BLaER1 treated with 17β-estradiol and CSF1 and Interleukin-3, amounts not matched to agents 10 nM and 100 nM (cell line): ENCODE results near the gene MBNL2.

Source experiments
- H3K27ac ChIP-seq, 11 experiments: shearing (Covaris generic); formaldehyde crosslinking; 2 replicates each; pipeline ENCODE4 v1.8.1; 2022
- H3K27me3 ChIP-seq, 11 experiments: shearing (Covaris generic); formaldehyde crosslinking; 2 replicates each; pipeline ENCODE4 v1.8.1; 2022
- H3K36me3 ChIP-seq, 11 experiments: shearing (Covaris generic); formaldehyde crosslinking; 2 replicates each; pipeline ENCODE4 v1.8.1; 2022
- H3K4me1 ChIP-seq, 10 experiments: shearing (Covaris generic); formaldehyde crosslinking; 2 replicates each; pipeline ENCODE4 v1.8.1; 2022
- H3K4me2 ChIP-seq, 11 experiments: shearing (Covaris generic); formaldehyde crosslinking; 2 replicates each; pipeline ENCODE4 v1.8.1; 2022
- H3K4me3 ChIP-seq, 10 experiments: shearing (Covaris generic); formaldehyde crosslinking; 2 replicates each; pipeline ENCODE4 v1.8.1; 2022
- H3K9ac ChIP-seq, 11 experiments: shearing (Covaris generic); formaldehyde crosslinking; 2 replicates each; pipeline ENCODE4 v1.8.1; 2022
- H3K9me3 ChIP-seq, 11 experiments: shearing (Covaris generic); formaldehyde crosslinking; replicated peaks in 1 of 11; 2 replicates each; pipeline ENCODE4 v1.8.1; 2022
- H4K20me1 ChIP-seq, 11 experiments: shearing (Covaris generic); formaldehyde crosslinking; 2 replicates each; pipeline ENCODE4 v1.8.1; 2022
- Cebpa-rat ChIP-seq, 11 experiments: shearing (Covaris generic); IDR thresholded peaks; 2 replicates each; pipeline ENCODE4 v1.8.1; 2022

Gene MBNL2

DNA sequence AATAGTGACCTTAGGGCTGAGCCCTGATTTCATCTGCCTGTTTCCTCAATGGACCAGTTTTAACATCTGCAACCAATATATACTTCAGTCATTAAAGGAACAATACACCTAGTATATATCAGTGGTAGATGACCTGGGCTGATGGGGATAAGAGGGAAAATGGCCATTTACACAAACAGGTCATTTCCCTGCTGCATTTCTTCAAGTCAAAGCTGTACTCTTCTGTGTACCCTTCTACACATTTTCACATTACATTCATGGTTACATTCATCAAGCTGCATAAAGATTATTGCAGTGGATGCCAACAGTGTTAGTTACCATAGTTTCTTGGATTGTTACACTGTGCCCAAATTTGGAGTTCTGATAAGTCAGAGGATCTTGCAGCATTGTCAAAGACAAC lies 130.7 kb downstream of the MBNL2 start:
- H3K9ac ChIP-seq: no peak overlapping the region
- no peaks in the 10 kb centered on the region for H3K4me1 ChIP-seq
- peaks cover 21 to 30% (median 25%) of the 10 kb centered on the region in 11 experiments for H3K9me3 ChIP-seq
- H3K4me2 ChIP-seq: no peak overlapping the region
- no peak for TF ChIP-seq Cebpa-rat (IDR thresholded peaks at IDR 0.05)
- no peaks in the 10 kb centered on the region for H3K27me3 ChIP-seq
- H3K27ac ChIP-seq: no peak overlapping the region
- peaks cover 43 to 78% (median 58%) of the 10 kb centered on the region in 11 experiments for H3K36me3 ChIP-seq
- no peaks in the 10 kb centered on the region; a peak in 1 of 22 replicates for H4K20me1 ChIP-seq
- H3K4me3 ChIP-seq: no peak overlapping the region

DNA sequence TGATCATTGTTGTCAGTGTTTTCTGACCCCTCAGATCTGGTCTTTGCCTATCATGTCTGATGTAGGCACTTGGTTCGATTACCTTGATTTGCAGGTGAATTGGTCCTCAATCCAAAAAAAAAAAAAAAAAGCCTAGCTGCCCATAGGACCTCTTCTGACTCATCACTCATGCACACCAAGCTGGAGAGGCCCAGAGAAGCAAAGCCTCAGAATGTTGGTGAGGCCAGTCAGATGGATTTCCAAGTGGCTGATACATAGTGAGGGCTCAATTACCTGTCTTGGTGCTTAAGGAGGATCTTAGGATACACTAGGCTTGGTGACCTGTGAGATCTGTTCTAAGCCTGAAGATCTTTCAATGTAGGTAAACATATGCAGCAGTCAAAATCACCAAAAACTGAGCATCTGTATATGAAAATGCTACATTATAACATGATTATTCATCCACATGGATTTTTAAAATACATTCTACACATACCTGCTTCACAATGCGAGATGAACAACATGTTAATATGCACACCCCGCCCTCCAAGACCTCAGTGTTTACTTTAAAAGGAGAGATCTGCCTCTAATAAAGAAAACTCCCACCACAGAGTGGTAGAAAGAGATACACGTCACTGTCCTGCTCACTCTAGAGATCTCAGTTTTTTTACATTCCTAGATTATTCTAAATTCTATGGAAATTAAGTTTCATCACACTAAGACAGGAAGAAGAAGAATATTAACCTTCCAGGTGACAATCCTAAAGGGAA lies 132.0 kb downstream of the MBNL2 start:
- Histone ChIP-seq H3K9me3 (peaks cover 21 to 30% (median 25%) of the 10 kb centered on the region in 11 experiments), H3K9ac (no peak overlapping the region), H3K36me3 (peaks cover 33 to 74% (median 46%) of the 10 kb centered on the region in 11 experiments), H3K4me2 (no peak overlapping the region), H3K27ac (no peak overlapping the region), H3K4me3 (no peak overlapping the region), H4K20me1 (no peaks in the 10 kb centered on the region; a peak in 1 of 22 replicates), H3K27me3 (no peaks in the 10 kb centered on the region), H3K4me1 (peaks cover 0 to 1% (median 0%) of the 10 kb centered on the region in 10 experiments; a peak in 3 of 20 replicates)
- TF ChIP-seq Cebpa-rat (IDR thresholded peaks at IDR 0.05): no peak

DNA sequence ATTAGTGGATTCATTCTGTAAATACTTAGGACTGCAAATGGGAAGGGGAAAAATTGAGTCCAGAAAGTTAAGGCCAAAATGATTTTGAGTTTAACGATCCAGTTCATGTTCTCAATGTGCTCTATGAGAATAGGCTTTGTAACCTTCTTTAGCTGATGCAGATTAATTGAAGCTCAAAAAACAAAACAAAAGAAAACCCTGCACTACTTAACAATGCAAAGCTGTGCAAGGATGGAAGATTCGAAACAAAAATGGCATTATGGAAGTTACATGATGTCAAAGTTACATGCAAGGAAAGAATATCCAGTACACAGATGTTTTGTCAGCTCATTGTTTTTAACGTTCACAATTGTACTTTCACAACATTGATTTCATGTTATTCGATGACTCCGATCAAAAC lies 132.7 kb downstream of the MBNL2 start:
- no peak overlapping the region for H3K27ac ChIP-seq
- H3K36me3 ChIP-seq: peaks cover 26 to 66% (median 39%) of the 10 kb centered on the region in 11 experiments
- peaks cover 0 to 6% (median 0%) of the 10 kb centered on the region in 10 experiments; a peak in 3 of 20 replicates for H3K4me1 ChIP-seq
- H3K9me3 ChIP-seq: peaks cover 16 to 23% (median 19%) of the 10 kb centered on the region in 11 experiments
- H3K4me3 ChIP-seq: no peak overlapping the region
- no peak for TF ChIP-seq Cebpa-rat (IDR thresholded peaks at IDR 0.05)
- no peak overlapping the region for H3K9ac ChIP-seq
- H3K27me3 ChIP-seq: no peaks in the 10 kb centered on the region
- no peak overlapping the region for H3K4me2 ChIP-seq
- H4K20me1 ChIP-seq: no peaks in the 10 kb centered on the region; a peak in 1 of 22 replicates

DNA sequence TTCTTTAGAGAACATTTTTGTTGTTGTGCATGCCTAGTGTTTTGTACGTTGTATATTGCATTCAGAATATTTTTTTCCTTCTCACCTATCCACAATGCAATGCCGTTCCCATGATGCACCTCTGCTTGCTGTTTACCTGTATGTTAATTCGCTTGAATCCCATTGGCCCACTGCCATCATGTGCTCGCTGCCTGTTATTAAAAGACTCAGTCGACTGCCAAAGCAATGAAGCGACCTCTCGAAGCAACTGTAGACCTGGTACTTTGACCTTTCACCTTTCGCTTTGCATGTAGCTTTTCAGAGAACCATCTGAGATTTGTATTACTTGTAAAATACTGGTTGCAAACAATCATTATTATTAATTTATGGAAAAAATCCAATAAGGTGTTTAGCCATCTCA lies 134.5 kb downstream of the MBNL2 start:
- H3K27me3 ChIP-seq: no peaks in the 10 kb centered on the region
- H3K36me3 ChIP-seq: peaks cover 8 to 63% (median 33%) of the 10 kb centered on the region in 11 experiments; a peak in 18 of 22 replicates
- H3K4me1 ChIP-seq: peaks cover 0 to 6% (median 0%) of the 10 kb centered on the region in 10 experiments; a peak in 3 of 20 replicates
- H4K20me1 ChIP-seq: no peaks in the 10 kb centered on the region; a peak in 1 of 22 replicates
- no peak overlapping the region for H3K27ac ChIP-seq
- peaks cover 0 to 5% (median 1%) of the 10 kb centered on the region in 11 experiments; a peak in 7 of 22 replicates for H3K9me3 ChIP-seq
- H3K4me3 ChIP-seq: no peak overlapping the region
- no peak for TF ChIP-seq Cebpa-rat (IDR thresholded peaks at IDR 0.05)
- H3K4me2 ChIP-seq: no peak overlapping the region
- no peak overlapping the region for H3K9ac ChIP-seq

DNA sequence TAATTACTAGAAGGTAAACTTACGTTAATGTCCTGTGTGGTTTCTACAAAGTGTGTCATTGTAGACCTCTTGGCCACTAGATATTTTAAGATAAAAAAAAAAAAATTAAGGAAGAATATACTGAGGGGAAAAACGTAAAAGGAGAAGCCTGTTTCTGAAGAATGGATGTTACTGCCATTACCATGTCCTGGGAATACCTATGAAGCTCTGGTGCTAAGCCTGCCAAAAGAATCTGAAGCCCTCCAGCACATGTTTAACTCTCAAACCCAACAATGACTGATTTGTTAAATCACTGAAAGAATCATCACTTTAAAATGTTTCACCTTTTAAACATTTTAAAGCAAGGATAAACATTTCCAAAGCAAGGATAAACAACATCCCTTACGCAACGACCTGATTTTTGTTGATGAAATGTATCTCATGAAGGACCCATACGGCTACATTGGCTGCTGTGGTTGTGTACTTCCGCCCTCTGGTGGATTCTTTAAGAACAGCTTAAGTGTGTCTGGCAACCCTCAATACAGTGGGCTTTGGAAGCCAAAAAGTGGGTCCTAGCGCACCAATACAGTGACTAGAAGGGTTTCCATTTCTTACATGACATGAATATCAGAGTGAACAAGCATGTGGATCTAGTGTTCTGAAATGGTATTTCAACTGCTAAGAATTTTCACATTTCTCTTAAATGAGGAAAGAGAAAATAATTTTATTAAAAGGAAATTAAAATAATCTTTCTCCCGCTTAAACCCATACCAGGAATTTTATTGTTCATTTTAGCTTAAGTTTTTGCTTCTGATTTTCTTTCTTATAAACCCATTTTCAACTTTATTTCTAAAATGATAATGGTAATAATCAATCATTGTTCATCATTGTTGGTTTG lies 137.3 kb downstream of the MBNL2 start:
- no peaks in the 10 kb centered on the region for H3K9me3 ChIP-seq
- H3K4me2 ChIP-seq: peak overlapping the region in 2 of 11 experiments; percentile 28 to 34; a peak in 2 of 22 replicates
- H3K27me3 ChIP-seq: no peaks in the 10 kb centered on the region
- H3K27ac ChIP-seq: peak overlapping the region in 1 of 11 experiments; percentile 22; a peak in 2 of 22 replicates
- H3K4me1 ChIP-seq: peaks cover 0 to 6% (median 0%) of the 10 kb centered on the region in 10 experiments; a peak in 3 of 20 replicates
- H3K9ac ChIP-seq: no peak overlapping the region
- no peaks in the 10 kb centered on the region; a peak in 1 of 22 replicates for H4K20me1 ChIP-seq
- H3K36me3 ChIP-seq: peaks cover 5 to 52% (median 32%) of the 10 kb centered on the region in 11 experiments; a peak in 14 of 22 replicates
- H3K4me3 ChIP-seq: no peak overlapping the region
- TF ChIP-seq Cebpa-rat (IDR thresholded peaks at IDR 0.05): no peak; a peak in 1 of 22 replicates

DNA sequence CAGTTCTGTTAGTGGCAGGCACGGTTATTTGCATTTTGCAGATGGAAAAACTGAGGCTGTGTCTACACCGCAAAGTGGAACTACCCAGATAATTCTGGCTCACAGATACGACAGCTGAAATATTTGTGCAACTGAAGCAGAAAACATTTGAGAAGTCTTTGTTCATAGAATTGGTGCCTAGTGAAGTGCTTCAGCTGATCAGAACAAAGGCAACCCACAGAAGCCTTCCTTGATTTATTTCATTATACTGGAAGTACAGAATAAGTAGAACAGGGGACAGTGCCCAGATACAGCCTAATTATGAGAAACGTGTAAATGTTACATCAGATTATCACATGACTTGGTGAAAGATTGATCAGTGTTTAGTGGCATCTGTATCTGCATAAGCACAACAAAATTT lies 138.5 kb downstream of the MBNL2 start:
- H4K20me1 ChIP-seq: no peaks in the 10 kb centered on the region; a peak in 1 of 22 replicates
- H3K4me2 ChIP-seq: no peak overlapping the region
- H3K36me3 ChIP-seq: peaks cover 5 to 53% (median 38%) of the 10 kb centered on the region in 11 experiments; a peak in 14 of 22 replicates
- H3K4me3 ChIP-seq: no peak overlapping the region
- peaks cover 0 to 6% (median 0%) of the 10 kb centered on the region in 10 experiments; a peak in 3 of 20 replicates for H3K4me1 ChIP-seq
- no peak overlapping the region; a peak in 1 of 22 replicates for H3K9ac ChIP-seq
- TF ChIP-seq Cebpa-rat (IDR thresholded peaks at IDR 0.05): no peak
- no peaks in the 10 kb centered on the region for H3K27me3 ChIP-seq
- H3K27ac ChIP-seq: no peak overlapping the region
- no peaks in the 10 kb centered on the region for H3K9me3 ChIP-seq

DNA sequence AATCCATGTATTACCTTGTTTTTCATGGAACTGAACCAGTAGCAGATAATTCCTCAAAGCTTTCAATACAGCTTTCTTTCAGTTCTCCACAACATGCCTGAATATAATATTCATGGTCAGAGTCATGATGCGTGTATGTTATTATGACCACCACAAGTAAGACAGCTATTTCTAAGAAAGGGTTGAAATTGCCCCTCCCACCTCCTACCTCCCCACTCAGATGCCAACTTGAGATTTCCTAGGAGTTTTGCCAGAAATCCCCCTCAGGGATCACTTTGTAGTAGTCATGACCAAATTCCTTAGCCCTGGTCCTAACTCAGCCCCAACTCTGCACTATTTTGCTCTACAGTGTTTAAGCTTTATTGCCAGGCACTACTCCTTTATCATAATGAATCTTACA lies 141.9 kb downstream of the MBNL2 start:
- no peak for TF ChIP-seq Cebpa-rat (IDR thresholded peaks at IDR 0.05)
- Histone ChIP-seq H3K27ac (no peak overlapping the region), H3K27me3 (no peaks in the 10 kb centered on the region)

DNA sequence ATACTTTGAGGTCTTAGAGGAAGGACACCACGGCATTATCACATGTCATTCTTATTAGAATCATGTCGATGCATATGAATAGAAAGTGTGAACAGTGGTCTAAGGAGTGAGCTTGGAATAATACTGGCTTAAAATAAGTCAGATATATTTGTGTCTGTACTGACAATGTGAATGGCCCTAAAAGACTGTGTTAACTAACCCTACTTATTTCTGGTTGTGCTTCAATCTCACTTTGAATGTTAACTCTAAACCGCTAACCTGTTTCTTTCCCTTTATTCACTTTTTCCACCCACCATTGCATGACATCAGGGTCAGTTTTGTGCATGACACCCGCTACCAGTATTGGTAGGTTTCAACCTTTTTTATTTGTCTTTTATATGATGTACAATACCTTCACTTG lies 142.7 kb downstream of the MBNL2 start:
- no peaks in the 10 kb centered on the region for H3K9me3 ChIP-seq
- H3K27ac ChIP-seq: no peak overlapping the region
- peaks cover 22 to 36% (median 31%) of the 10 kb centered on the region in 10 experiments for H3K4me1 ChIP-seq
- TF ChIP-seq Cebpa-rat (IDR thresholded peaks at IDR 0.05): no peak
- H3K27me3 ChIP-seq: no peaks in the 10 kb centered on the region
- H3K36me3 ChIP-seq: peaks cover 0 to 43% (median 29%) of the 10 kb centered on the region in 11 experiments; a peak in 10 of 22 replicates
- H3K4me3 ChIP-seq: no peak overlapping the region
- no peak overlapping the region for H3K9ac ChIP-seq
- no peaks in the 10 kb centered on the region for H4K20me1 ChIP-seq
- no peak overlapping the region for H3K4me2 ChIP-seq

More for the DNA sequence above, 141.9 kb downstream of the MBNL2 start:
- Histone ChIP-seq H3K4me2 (no peak overlapping the region), H3K4me3 (no peak overlapping the region), H3K4me1 (peaks cover 21 to 39% (median 30%) of the 10 kb centered on the region in 10 experiments), H4K20me1 (no peaks in the 10 kb centered on the region), H3K36me3 (peaks cover 0 to 43% (median 29%) of the 10 kb centered on the region in 11 experiments; a peak in 10 of 22 replicates), H3K9ac (no peak overlapping the region), H3K9me3 (no peaks in the 10 kb centered on the region)
